GM21360 (cell line): ENCODE results near the gene RALGAPB.

ENCODE experiments used
- ATAC-seq: cut with Tn5 transposase; IDR thresholded peaks from one replicate; pipeline ENCODE4 v1.9.1; 2021; ENCODE audit warnings: mild to moderate bottlenecking, moderate library complexity; ENCODE audit not compliant: unreplicated experiment

The RALGAPB gene

GRCh38 chr20:38543014-38543906, 70.6 kb downstream of the RALGAPB start:
- no peak for ATAC-seq

GRCh38 chr20:38545771-38546170, 73.1 kb downstream of the RALGAPB start:
- no peak for ATAC-seq

- no peak for ATAC-seq
Observed at GRCh38 chr20:38547288-38548085, 74.8 kb downstream of the RALGAPB start.

GRCh38 chr20:38548356-38549083, 75.9 kb downstream of the RALGAPB start:
- ATAC-seq = no peak

GRCh38 chr20:38550274-38550673, 77.6 kb downstream of the RALGAPB start:
- ATAC-seq = no peak

- no peak for ATAC-seq
Observed at GRCh38 chr20:38551056-38551626, 78.5 kb downstream of the RALGAPB start.

GRCh38 chr20:38554986-38555385, 82.3 kb downstream of the RALGAPB start:
- no peak for ATAC-seq

GRCh38 chr20:38555395-38555794, 82.8 kb downstream of the RALGAPB start:
- ATAC-seq = no peak

GRCh38 chr20:38557174-38557573, 84.5 kb downstream of the RALGAPB start:
- no peak for ATAC-seq

GRCh38 chr20:38558596-38559360, 86.1 kb downstream of the RALGAPB start:
- no peak for ATAC-seq

GRCh38 chr20:38559764-38560163, 87.1 kb downstream of the RALGAPB start:
- no peak for ATAC-seq

- ATAC-seq = no peak
Observed at GRCh38 chr20:38563802-38564431, 91.3 kb downstream of the RALGAPB start.

- ATAC-seq = no peak
Observed at GRCh38 chr20:38564680-38565079, 92.0 kb downstream of the RALGAPB start.

GRCh38 chr20:38566036-38566598, 93.5 kb downstream of the RALGAPB start:
- ATAC-seq = no peak

- no peak for ATAC-seq
Observed at GRCh38 chr20:38569747-38570525, 97.3 kb downstream of the RALGAPB start.

- ATAC-seq = no peak
Observed at GRCh38 chr20:38573413-38573812, 100.8 kb downstream of the RALGAPB start.

GRCh38 chr20:38579219-38579910, 106.7 kb downstream of the RALGAPB start:
- ATAC-seq = no peak

- ATAC-seq = no peak
Observed at GRCh38 chr20:38579921-38580320, 107.3 kb downstream of the RALGAPB start.
